Epithelial cell of prostate (primary cell): Measurements from ENCODE around the gene PPP1R3C.
A peak's percentile ranks its signal among the peaks of the same experiment; 100 is the strongest.

Experiments
- DNase-seq: peaks from one replicate; pipeline ENCODE4 v3.0.0-alpha.2; 2011; ENCODE audit warnings: low read depth, low spot score
- H3K27ac ChIP-seq: fragments of 450-650 bp; 2 replicates; pipeline ENCODE4 v1.5.1; 2017; ENCODE audit warnings: mild to moderate bottlenecking

The PPP1R3C gene

DNA sequence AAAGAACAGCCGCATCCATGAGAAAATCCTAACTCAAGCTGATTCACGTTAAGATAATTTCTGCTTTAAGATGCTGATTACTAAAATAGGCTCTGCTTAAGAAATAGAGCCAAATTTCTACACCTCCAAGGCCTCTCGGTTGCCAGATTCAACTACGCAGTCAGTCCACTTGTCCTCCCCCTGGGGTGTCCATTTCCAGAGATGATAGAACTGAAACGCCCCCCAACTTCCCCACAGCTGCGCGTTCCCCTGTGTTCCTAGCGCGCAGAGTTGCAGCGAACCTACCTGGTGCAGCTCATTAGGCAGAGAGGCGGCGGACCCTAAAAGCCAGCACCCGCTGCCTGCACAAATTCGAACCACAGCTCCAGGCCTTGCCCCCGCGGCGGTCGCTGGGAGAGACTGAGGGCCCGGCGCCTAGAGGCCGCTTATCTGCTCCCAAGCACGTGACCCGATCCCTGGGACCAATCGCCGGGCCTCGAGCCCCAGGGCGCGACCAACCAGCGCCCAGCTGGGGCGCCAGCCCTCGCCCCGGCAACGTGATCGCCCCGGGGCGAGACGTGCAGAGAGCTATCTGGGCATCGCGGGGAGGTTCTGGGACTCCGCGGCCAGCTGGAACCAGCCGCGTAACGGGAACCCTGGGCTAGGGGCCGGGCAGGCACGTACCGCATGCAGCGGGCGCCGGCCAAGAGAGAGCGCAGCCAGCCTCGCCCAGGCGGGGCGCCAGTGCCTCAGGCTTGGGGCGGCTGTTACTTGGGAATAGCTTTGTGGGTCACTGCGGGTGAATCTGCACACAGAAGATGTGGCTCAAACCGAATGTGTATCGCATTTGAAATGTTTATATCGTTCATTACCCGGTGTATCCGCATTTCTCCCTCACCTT is at the start of gene PPP1R3C:
TSS of gene PPP1R3C (minus strand) at position 401 of the 880 bp plus-strand sequence. CDS start at position 299, 102 bp downstream.
- peak within 1 kb of the TSS; percentile 14 for H3K27ac ChIP-seq

DNA sequence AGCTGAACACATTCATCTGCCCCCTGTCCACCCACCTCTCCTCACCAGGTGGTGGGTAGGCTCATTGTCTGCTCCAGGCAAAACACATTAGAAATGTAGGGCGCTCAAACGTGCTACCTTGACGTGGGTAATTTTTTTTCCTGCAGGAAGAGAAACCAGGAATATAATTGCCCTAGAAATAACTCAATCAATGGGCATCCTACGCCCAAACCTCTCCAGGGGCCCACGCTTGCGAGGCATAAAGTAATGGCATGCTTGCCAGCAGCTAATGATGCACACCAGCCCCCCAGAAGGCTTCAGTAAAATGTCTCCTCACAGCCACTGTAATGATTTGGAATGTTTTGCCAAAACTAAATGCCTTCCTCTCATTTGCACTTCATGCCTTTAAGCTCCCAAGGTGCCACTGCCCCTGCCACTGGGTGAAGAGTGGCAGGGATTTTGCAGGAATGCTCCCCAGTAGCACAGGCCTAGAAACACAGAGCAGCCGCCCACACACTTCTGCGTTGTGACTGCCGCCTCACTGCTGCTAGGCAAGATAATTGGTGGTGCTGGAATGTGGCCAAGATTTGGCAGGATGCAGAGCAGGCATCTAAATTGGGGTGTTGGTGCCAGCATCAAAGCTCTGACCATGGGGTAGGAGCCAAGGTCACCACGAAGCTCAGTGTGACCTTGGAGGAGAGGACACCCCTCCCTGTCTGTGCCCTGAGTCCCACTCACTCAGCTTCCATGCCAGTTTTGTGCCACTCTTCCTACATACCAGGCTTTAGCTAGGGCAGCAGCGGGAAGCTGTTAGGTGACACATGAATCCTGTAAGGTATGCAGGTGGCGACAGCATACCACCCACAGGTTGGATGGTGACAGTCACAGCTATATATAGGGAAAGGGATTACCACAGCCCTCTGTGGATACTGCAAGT is 48.7 kb upstream of the PPP1R3C start:
- no peak for DNase-seq
- no peak overlapping the region for H3K27ac ChIP-seq

More for the DNA sequence above, at the start of gene PPP1R3C:
- DNase-seq = peak; percentile 64

DNA sequence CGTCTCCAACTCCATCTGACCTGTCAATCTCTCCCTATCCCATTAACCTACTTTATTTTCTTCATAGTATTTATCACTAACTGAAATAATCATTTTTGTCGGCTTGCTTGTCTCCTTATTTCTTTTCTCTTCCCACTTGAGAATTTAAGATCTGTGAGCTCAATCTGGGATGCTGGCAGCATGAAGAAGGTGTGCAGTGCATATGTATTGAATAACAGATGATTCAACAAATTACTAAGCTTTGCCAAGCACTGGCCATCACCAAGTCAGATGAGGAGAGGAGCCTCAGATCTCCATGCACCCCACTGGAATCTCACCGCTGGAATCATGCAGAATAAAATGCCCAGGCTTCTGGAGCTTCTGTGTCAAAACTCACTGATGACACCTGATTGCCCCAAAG is 47.6 kb upstream of the PPP1R3C start:
- DNase-seq = no peak
- H3K27ac ChIP-seq = no peak overlapping the region

DNA sequence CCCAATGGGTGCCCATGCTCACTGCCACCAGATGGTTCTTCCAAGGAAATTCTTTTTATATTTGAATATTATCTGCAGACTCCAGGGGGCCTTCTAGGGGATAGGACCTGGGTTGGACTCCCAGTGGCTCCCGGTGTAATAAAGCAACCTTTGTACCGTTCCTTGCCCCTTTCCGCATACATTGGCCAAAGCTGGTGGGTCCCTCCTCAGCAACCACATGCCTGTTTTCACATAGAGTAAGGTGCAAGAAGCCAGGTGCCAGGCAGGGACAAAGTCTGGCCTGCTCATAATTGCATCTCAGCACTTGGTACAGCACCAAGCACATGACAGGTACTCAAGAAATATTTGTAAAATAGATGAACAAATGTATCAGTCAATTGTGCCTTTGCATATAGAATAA is 46.4 kb upstream of the PPP1R3C start:
- no peak for DNase-seq
- H3K27ac ChIP-seq = no peak overlapping the region

DNA sequence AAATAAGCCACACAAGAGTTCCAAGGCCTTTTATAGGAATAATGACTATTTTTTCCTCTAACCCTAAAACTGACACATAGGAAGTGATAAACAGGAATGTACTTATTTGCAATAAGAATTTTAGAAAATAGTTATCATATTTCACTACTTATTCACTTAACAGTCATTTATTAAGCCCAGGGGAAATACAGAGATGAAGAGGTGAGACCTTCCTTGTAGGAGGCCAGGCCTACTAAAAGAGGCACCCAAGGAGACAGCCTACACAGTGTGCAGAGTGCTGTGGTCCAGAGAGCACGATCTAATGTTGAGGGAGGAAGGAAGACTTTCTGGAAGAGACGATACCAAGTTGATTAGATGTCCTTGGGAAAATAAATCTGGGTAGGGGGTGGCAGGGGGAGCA is 45.0 kb upstream of the PPP1R3C start:
- no peak for DNase-seq
- H3K27ac ChIP-seq = no peak overlapping the region

DNA sequence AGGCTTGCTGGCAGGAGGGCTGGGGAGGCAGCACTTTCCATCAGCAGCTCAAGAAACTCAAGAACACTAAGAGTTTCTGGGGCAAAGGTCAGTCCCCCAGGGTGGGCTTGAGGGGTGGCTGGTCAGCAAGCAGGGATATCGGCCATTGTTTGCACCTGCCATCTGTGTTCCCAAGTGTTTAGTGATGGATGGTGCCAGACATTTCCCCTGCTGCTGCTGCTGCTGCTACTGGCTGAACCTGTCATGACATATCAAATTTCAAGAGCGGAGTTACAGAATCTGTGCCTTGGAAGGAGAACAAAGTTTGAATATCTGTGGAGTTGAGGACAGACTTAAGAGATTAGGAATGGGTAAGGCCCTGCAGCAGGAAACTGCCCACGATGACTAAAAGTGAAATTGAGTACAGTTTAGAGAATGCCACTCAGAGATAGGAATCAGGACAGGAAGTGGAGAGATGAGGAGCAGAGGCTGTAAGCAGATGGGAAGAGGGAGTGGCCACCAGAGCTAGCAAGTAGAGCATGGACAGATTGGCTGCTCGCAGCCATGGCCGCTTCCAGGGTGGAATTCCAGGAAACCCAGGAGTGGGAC is 39.2 kb upstream of the PPP1R3C start:
- peak overlapping the region; percentile 41 for H3K27ac ChIP-seq
- DNase-seq = no peak

DNA sequence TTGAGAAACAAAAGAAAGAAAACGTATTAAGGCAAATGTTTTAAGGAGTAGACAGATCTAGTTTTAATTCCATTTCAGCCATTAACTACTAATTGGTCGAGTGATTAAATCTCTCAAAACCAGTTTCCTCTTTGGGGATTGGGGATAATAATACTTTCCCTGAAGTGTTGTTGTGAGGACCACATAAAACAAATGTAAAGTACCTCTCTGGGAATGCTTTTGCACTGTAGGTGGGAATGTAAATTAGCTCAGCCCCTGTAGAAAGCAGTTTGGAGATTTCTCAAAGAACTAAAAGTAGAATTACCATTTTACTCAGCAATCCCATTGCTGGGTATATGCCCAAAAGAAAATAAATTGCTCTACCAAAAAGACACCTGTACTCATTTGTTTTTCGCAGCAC is 36.0 kb upstream of the PPP1R3C start:
- DNase-seq = no peak
- H3K27ac ChIP-seq = no peak overlapping the region

DNA sequence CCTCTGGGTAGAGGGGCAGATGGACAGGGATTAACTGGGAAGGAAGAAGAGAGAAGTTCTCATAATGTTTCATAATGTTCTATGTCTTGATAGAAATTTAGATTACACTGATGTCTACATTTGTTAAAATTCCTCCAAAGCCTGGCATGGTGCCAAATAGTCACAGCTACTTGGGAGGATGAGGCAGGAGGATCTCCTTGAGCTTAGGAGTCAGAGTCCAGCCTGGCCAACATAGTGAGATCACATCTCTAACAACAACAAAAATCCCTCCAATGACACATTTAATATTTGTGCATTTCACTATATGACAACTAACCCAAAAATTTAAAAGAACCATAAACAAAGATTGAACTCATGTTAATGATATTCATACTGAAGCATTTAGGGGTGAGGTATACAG is 33.0 kb upstream of the PPP1R3C start:
- no peak for DNase-seq
- no peak overlapping the region for H3K27ac ChIP-seq

DNA sequence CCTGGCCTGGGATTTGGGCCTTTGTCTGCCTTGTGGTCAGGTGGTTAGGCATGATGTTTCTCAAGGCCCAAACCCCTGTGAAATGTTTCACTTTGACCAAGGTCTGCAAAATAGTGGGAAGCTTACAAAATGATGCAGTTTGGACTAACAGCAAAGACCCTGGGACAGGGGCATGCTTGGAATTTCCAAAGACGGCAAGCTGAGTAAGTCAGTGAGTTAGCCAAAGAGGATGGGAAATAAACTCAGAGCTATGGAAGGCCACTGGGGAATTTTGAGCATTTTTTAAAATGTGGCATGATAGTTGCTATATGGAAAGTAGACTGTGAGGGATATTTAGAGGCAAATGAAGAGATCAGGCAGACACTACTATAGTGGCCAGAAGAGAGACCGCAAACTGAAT is 31.6 kb upstream of the PPP1R3C start:
- no peak overlapping the region for H3K27ac ChIP-seq
- no peak for DNase-seq

DNA sequence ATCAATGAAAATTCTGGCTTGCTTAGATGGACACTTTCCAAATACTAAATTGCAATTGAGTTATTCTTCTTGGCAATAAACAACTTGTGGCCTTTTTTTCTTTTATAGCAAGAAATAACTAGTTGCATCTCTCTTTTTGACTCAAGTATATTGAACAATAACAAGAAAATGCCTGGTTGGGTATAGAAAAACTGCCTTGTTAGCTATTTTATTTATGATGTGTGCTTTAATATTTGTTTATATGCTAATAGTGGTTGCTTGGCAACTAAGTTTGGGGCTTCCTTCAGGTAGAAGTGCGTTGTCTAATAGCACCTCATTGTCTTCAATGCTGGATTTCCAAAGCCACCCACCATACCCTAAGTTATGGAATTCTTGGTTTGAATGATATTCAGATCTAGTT is 30.1 kb upstream of the PPP1R3C start:
- H3K27ac ChIP-seq = no peak overlapping the region
- no peak for DNase-seq

DNA sequence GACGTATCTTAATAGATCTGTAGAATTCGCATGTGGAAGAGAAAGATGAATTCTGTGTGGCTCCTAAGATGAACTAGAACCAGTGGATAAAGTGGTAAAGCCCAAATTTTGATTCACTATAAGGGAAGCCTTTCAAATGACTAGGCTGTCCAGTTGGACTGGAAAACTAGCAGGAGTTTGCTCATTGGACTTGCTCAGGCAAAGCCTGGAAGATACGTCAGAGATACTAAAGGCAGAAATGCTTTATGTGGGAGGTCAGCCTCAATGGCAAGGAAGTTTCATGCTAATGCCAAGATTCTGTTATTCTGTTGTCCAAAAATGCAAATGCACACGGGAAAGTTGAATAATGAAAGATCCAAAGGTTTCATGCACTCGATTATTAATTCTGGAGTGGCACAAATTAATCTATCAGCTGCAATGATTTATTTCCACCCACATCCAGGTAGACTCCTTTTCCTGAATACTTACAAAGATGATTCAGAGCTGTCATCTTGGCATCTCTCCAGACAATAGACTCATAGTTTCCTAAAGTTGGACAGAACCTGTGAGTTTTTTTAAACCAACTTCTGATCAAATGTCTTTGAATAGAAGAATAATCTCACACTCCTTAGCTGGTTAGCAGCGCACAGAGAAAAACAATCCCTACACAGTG is 20.5 kb upstream of the PPP1R3C start:
- H3K27ac ChIP-seq = peak overlapping the region; percentile 98
- DNase-seq = peak; percentile 81

DNA sequence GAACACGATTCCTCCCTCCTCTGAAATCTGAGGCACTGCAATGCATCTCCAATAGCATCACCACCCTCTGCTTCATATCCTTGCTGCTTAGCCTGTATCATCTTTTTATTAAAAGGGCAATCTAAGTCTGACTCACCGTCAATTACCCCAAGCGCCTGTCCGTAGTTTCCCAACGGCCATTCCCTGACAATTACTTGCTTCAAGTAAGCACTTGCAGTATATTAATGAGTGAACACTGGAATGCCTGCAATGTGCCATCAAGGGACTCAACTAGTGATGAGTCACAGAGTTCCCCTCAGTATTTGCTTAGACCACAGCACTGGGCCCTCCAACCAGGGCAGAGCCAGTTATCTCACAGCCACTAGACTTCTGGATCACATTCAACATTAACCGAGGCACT is 19.5 kb upstream of the PPP1R3C start:
- DNase-seq = peak; percentile 89

DNA sequence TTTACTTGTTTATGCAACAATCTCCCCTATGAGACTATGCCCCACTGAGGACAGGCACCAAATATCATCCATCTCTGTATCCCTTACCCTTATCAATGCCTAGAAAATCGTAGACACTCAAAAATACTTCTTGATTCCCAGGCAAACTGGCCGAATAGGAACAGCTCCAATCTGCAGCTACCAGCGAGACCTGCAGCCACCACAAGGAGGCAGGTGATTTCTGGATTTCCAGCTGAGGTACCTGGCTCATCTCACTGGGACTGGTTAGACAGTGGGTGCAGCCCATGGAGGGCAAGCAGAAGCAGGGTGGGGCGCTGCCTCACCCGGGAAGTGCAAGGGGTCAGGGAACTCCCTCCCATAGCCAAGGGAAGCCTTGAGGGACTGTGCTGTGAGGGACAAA is 10.8 kb upstream of the PPP1R3C start:
- H3K27ac ChIP-seq = no peak overlapping the region
- DNase-seq = no peak

More for the DNA sequence above, 19.5 kb upstream of the PPP1R3C start:
- peak overlapping the region; percentile 98 for H3K27ac ChIP-seq

DNA sequence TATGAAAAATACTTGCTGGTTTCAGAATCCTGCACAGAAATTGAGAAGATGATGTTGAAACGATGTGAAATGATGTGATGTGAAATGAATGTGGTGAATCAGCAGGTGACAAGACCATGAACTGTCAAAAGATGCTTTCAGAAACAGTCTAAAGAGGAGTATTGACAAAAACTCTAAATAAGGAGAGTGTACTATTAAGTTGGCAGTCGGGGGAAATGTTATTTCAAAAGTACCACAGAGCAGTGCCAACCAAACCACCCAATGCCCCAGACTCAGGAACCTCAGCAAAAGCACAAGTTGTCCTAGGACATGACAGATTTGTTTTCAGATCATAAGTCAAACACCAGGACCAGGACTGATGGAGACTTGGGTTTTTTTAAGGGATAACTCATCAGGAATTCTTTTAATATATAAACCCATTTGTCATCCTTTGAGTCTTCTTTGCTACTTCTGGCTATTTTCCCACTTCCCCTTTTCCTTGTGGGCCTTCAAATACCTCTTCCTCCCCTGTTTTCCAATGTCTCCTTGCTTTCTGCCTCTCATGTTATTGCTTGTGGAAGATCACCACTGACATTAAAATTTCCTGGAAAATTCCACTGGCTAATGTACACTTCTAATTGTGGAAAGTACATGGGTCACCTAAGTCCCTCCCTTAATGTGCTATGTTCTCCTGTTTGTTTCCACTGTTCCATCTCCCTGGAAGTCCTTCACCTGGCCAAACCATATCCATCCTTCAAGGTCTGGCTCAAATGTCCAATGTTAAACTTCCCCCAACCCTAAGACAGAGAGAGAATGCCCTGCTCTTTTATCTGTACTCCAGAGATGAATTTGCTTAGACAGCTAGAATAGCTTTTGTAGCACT is 10.2 kb upstream of the PPP1R3C start:
- peak overlapping the region; percentile 58 for H3K27ac ChIP-seq
- DNase-seq = no peak

DNA sequence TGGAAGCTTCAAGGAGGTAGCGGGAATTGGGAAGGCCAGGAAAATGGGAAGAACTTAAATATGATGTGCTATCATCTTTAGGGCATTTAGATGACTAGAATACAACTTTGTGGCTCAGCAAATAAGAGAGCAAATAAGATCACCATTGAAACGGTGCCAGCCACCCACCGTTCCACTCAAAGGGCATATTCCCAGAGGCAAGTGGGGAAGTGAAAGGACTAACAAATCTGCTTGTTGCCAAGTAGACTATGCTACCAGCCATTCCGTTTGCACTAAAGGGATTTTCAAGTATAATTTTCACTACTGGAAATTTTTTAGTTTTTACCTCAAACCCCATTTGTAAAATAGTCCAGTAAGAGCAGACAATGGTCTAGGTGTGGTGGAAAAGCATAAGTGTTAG is 4.0 kb upstream of the PPP1R3C start:
- no peak for DNase-seq
- H3K27ac ChIP-seq = no peak overlapping the region

DNA sequence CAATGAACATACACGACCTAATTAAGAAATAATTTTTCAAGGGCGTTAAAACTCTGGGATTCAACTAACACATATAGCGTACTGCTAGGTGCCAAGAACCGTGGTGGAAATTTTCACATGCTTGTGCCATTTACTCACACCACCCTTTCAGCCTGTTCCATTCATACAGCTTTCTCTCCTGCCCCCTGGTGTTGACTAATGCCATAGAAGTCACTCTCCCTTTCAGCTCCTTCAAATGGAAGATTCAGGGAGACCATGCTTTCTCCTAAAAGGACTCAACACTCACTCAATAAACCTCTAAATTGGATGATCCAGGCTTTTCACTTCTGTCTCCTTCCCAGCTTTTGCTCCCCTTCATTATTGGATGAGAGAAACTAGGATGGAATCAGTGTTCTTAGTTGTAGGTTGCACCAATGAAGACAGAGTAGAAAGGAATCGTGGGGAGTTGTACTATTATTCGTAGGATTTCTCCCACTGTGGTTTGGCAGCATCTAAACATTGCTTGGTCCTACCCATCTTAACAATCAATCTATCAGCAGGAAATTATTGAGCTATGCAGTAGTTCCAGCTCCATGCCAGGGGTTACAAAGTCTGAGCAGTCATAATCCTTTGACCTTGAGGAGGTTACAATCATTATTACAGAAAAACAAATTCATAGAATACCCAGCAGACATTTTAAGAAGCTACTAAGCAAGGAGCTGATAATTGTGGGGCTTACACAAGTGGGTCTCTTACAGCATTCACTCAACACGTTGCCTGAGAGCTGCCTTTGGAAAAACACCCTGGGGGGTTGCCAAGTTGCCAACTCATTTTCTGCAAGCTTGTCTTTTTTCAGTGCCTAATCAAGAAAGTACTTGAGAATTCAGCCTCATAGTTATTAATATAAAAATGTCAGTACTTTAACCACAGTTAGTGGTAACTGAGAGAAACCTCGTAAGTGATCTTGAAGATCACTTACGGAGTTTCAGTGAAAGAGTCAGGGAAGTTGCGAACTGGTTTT is 2.8 kb upstream of the PPP1R3C start:
- DNase-seq = no peak

DNA sequence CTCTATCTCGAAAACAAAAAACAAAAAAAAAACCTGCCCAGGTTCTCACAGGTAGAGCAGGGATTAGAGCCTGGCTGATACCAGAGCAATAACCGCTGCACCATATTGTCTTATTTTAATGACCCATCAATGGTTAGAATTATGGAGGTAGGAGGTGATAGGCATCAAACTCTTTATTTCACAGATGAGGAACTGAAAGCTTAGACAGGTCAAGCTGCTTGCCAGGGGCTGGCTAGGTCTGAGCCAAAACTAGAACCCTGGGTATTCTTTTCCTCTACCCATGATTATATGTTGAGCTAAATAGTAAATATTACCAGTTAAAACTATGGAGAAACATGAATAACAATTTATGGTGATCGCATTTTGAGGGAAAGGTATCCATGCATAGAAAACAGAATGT is 2.0 kb upstream of the PPP1R3C start:
- H3K27ac ChIP-seq = no peak overlapping the region
- DNase-seq = no peak

More for the DNA sequence above, 2.8 kb upstream of the PPP1R3C start:
- H3K27ac ChIP-seq = no peak overlapping the region

DNA sequence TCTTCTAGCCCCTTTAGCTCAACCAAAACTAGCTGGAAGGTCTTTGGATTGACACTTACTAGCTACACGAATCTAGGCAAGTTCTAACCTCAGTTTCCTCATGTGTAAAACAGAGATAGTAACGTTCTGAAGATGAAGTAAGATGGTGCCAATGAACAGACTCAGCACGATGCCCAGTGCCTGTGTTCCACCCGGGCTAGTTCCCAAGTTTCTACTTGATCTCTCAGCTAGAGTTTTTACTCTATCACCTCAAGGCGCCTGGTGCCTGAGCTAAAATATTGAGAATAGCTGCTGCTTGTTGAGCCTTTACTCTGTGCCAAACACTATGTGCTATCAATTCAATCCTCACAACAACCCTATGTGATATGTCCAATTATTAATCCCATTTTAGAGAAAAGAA is 1.4 kb upstream of the PPP1R3C start:
- H3K27ac ChIP-seq = no peak overlapping the region
- no peak for DNase-seq
